ENCODE results near the gene SEPTIN10.

The SEPTIN10 gene

DNA sequence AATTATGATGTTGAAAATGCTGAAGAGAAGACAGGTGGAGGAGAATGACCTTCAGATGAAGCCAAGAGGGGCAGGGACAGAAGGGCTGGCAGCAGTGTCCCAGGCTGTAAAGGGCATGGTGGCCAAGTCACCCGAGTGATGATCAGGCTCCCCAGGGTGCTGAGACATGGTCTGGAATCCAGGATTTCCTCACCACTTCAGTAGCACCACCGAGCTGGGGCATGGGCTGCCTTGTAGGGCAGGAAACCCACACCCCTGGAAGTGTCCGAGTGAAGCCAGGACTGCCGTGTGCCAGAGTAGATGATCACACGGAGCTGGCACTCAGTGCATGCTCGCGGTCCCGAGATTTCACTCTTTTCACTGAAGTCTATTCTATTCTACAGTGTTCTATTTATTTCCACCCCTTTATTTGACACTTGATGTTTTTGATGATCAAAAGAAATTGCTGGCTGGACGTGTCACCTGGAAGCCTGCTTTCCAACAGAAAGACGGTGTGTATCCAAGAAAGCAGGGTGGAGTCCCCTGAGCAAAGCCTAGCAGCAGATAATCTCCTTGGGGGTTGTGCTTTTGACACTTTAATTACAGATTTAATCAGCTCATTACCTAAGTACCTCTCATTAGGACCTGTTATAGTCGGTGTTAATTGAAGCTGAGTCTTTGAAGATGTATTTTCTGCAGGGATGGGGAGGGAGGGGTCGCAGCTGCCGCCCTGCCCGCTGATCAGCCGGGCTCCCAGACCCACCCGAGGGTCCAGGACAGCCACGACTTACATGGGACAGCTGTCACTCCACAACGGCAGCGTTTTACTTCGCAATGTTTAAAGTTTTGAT lies 92.3 kb downstream of the SEPTIN10 start:
- no peak for DNase-seq

DNA sequence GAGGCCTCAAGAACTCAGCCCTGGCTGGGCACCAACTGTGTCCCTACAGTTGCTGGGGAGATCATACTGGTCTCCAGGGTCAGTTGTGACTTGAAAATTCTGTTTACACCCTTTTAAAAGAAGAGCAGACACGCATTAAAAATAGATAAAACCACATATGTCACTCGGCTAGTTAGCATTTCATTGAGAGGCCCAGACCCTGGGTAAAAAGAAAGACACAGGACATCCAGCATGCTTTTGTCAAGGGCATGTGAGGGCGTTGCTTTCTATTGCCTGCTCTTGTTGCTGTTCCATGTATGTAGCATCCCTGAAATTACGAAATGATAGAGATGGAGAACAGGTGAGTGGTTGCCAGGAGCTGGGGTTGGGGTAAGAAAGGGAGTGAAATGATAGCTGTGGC lies 94.3 kb downstream of the SEPTIN10 start:
- DNase-seq: no peak

DNA sequence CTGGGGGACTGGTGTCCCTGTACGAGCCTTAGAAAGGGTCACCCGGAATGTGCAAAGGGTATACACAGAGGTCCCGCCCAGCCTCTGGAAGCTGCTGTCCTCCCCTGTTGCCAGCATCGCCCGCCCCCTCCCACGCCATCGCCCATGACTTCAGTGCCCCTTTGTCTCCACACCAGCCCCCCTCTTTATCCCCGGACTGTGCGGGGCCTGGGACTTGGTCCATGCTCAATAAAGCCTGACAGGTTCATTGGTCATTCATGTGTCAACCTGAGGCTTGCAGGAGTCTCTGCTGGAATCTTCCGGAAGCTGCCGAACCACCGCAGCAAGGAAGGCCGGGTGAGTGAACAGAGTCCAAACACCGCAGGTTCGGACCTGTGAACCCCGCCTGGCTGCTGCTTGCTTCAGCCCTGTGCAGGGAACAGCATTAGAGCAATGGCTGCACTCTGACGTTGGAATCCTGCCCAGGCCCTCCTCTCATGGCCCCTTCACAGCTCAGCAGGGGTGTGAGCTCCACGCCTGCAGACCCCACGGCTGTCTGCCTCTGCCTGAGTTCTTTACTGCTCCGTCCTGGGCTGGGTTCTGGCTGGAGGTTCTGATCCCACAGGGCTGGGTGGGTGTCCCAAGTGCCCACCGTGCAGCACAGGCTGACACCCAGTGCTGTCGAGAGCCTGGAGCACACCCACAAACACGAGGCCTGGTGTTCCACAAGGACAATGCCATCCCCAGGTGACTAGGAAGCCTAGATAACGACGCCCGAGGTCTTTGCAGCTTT lies 96.5 kb downstream of the SEPTIN10 start:
- DNase-seq: no peak

DNA sequence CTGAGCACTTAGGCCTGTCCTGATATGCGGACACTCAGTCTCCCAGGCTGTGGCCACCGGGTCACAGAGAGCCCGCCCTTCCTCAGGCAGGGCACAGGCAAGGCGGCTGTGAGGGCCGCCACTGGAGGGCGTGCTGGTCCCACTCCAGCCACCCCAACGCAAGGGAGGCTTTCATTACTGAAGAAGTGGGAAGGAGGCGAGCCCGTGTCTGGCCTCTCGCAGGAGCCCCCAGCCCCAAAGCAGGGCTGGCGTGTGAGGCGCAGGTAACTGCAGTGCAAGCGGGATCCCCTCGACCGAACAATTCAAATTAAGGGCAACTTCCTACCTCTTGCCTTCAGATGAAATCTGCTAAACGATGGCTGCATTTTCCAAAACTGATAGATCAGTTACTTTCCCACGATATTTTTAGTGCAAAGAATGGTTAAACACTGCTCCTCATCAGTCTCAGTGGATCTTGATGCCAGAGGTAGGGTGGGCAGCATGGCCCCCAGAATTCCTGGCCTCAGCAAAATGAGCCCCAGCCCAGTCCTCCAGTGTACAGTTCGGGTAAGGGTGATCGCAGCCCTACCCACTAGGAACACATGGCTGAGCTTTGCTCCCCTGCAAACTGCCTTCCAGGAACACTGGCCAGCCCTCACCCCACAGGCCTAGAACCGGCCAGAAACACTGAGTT lies 97.2 kb downstream of the SEPTIN10 start:
- DNase-seq: no peak

DNA sequence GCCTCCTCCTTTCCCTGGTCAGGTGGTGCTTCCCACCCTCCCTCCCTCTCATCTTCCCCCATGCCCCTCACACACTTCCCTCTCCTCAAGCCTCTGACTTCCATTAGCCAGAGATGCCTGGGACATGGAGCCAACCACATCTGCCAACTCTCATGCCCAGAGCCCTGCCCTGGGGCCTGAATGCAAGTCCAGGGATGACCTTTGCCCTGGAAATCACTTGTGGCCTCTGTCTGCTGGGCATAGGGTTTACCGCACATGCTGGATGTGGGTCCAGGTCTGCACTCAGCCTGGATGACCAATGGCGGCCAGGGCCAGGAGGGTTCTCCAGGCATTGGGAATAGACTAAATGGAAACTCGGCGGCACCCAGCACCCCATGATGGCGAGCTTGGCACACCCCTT lies 98.9 kb downstream of the SEPTIN10 start:
- no peak for DNase-seq

DNA sequence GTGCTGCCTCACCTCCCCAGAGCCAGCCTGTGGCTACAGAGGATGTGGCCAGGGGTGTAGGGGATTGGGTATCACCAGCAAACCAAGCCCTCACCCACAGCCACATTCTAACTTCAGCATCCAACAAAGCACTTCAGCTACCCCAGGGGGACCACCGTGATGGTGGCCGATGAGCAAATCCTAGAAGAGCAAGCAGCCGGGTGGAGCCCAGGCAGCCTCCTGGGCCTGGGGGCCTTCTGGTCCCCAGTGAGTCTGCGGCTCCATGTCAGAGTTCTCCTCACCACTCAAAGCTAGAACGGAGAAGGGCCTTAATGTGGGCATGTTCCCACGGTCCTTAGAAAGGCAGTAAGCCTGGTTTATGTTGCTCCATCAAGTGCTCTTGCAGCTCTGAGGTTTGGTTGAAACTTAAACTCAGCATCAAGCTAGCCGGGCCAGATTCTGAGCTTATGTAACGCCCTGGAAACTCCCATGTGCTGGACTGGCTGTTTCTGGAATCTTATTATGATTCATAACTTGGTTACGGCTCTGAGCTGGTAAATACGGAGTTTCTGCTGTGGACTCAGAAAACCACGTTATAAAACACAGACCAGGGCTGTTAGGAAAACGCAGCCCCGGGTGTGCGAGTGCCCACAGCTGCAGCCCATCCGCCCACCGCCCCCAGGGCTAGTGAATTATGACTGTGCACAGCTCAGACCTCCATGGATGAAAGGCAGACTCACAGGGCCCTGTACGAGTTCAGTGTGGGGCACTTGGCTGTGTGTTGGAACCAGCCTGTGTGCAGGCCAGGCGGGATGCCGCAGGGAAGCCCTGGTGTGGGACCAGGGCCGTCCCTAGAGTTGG lies 99.8 kb downstream of the SEPTIN10 start:
- DNase-seq: no peak

DNA sequence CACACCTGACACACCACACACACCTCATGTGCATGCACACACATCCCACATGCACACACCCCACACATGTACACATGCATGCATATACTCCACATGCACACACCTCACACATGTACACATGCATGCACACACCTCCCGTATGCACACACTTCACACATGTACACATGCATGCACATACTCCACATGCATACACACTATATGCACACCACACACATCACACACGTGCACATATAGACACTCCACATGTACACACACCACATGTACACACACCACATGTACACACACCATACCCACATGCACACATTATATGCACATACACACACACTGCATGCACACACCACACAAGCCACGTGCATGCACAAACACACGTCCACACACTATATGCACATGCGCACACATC lies 100.5 kb downstream of the SEPTIN10 start:
- no peak for DNase-seq

DNA sequence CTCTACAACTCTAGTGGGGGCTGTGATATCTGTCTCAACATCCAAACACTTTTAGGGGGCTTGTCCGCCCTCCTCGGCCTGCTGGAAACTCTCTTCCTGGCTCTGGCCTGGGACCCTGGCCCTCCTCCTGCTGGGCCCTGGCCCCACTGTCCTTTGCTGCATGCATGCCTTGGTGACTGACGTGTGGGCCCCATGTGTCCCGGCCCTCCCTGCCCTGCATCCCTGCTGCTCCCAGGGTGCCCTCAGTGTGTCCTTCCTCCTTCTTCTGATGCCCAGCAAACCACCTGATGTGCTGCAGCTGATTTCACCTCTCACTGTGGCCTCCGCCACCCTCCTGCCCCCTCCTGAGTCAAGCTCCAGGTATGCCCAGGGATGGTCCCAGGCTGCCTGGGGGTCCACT lies 101.7 kb downstream of the SEPTIN10 start:
- DNase-seq: no peak

DNA sequence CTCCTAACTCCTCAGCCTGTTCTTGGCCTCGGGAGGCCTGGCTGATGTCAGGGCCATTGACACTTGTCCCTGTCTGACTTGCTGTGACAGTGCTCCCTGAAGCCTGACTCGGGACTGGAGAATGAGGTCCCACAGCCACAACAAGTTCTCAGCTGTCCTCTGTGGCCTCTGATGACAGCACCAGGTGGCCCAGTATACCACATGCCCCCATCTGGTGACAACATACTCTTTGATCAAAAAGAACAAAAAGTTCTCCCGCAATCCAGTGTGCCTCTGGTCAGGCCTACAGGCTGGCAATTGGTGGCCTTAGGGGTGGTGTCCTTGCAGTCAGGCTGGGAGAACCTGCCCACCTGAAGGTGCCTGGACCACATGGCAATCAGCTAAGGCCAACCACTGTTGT lies 102.6 kb downstream of the SEPTIN10 start:
- no peak for DNase-seq

DNA sequence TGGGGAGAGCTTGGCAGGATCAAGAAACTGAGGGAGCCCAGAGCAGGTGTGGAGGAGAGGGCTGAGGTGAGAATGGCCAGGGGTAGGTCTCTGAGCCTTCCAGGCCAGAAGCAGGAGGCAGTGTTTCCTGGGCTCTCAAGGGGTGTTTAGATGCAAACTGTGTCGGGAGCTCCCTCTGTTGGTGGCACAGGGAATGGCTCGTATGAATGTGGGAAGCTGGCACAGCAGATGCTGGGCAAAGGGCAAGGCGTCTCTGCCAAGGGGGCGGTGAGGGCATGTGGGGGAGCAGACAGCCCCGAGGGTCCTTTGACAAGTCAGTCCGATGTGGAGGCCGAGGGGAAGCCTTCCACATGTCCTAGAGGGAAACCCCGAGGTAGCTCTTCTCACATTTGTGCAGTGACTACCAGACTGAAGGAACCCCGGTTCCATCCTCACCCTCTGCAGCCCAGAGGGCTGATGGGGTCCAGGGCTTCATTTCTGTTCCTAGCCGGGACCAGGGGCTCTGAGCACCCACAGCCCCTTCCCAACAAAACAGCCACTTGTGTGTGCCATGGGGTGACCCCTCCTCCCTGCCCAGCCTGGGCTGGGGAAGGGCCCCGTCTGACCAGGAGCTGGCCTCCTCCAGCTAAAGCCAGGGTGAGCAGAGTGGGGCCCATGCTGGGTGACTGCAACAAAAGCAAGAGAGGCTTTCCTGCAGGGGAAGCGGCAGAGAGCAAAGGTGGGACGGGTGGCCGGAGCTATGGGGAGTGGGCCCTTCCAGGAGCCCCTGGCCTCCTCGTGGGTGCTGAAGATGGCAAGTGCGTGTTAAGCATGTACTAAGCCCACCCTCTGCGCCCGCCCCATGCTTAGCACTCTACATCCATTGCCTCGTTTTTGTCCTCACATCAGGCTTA lies 103.4 kb downstream of the SEPTIN10 start:
- peak; percentile 78 for DNase-seq

DNA sequence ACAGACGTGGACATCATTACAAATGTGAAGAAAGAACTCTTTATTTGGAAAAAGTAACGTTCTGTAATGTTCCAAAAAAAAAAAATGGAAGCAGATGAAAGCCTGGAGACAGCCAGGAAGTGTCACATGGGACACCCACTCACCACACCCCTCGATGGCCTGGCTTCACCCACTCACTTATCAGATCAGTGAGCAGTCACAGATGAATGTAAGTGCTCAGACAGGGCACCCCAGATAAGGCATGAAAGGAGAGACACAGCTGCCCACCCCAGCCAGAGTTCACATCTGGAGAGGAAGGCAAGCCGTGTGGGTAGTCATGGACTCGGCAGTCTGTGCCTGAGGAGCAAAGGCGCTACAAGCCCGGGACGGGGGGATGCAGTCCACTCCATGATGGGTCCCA lies 105.2 kb downstream of the SEPTIN10 start:
- DNase-seq: no peak

DNA sequence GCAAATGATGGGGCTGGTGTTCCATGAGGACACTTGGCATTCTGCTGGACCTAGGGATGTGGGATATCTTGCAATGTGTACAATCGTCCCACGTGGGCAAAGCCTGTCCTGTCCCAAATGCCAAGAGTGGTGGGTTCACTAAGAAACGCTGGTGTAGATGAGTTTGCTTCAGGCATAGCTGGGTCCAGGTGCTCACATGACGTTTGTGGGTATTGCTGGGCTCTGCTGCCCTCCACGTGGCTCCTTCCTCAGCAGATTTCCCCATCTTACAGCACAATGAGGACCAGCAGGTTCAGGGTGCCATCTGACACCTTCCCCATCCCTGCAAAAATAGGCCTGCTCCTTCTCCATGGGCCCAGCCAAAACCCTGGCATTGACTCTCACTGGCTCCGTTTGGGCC lies 105.9 kb downstream of the SEPTIN10 start:
- DNase-seq: no peak

DNA sequence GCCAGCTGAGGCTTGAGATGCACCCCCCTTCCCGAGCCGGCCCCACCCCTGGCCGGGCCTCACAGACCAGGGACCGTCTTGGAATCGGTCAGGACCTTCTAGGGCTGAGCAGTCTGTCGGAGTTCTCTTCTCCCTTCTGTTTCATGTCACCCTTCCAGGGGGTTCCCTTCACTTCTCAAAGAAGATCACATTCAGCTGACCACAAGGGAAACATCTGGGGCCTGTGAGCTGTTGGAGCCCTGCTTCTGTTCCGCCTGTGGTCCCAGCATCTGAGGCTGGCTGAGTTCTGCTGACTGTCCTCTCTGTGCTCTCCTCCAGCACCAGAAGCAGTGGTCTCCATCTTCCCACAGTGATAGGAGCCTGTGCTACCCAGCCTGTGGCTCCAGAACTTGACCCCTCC lies 106.5 kb downstream of the SEPTIN10 start:
- no peak for DNase-seq

DNA sequence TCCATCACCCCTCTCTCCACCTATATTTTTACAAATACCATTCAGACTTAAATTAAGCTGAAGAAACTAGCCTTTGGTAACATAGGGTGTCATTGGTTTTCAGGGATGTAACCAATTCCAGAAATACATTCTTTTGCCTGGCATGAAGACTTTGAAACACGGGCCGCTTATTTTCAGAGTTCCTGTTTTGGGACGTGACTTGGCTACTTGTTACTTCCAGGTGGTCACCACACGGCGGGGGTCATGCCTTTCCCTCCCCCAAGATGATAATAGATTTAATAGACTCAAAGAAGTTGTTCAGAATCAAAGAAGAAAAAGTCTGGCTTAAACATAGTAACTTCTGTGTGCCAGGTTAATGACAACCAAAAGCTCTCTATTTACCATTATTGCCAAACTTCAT lies 110.6 kb downstream of the SEPTIN10 start:
- DNase-seq: no peak

DNA sequence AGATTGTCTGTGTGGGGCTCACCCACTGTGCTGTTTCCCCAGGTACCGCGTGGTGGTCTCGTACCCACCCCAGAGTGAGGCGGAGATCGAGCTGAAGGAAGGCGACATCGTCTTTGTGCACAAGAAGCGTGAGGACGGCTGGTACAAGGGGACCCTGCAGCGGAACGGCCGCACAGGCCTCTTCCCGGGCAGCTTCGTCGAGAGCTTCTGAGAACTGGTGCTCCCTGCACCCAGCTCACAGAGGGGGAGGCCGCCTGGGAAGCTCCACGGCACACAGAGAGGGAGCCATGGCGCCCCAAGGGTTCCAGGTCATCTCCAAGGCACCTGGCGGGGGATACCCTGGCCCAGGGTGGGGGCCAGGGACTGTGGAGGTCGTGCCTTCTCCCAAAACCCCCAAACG lies 112.3 kb downstream of the SEPTIN10 start:
- no peak for DNase-seq

DNA sequence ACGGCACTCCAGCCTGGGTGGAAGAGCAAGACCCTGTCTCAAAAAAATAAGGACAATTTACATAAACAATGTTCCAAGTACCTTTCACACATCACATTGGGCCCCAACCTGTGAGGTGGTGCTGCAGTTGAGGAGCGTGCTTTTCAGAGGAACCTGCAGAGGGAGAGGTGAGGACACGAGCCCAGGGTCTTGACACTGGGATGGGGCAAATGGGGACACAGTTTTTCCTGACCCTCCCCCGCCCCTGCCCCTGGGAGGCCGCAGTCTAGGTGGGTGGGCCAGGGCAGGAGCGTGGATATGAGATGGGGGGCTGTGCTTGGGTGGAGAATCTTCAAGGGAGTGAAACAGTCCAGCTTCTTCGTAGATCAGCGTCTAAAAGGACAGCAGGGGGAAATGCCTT lies 112.9 kb downstream of the SEPTIN10 start:
- DNase-seq: no peak

DNA sequence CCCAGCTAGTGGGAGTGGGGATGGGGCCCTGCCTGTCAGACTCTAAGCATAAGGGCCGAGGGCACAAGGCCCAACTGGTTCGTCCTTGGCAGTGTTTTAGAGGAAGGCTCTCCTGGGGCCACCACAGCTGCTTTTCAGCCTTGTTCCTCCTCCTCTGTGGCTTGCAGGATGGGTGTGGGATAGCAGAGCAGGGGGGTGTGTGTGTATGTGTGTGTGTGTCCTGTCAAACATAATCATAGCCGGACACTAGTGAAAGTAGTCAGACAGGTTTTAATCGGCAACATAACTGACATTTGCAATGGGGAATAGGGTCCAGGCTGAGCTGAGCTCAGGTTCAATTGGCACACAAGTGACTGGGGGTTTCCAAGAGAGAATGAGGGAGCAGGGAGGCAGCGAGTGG lies 114.2 kb downstream of the SEPTIN10 start:
- no peak for DNase-seq

DNA sequence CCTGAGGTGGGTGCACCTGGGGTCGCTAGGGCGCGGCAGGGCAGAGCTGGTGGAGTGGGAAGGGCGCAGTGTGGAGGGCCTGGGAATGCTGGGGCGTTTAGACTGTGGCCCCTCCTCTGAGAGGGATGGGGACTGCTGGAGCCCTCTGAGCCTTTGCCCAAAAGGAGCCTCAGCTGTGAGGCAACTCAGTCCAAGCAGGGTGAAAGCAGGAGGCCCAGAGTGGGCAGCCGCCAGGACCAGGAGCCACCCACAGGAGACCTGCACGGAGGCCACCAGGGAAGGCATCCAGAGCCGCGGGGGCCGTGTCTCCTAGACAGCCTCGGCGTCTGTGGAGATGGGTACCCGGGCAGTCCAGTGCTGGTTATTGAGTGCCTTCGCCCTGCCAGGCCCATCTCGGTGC lies 114.9 kb downstream of the SEPTIN10 start:
- no peak for DNase-seq

DNA sequence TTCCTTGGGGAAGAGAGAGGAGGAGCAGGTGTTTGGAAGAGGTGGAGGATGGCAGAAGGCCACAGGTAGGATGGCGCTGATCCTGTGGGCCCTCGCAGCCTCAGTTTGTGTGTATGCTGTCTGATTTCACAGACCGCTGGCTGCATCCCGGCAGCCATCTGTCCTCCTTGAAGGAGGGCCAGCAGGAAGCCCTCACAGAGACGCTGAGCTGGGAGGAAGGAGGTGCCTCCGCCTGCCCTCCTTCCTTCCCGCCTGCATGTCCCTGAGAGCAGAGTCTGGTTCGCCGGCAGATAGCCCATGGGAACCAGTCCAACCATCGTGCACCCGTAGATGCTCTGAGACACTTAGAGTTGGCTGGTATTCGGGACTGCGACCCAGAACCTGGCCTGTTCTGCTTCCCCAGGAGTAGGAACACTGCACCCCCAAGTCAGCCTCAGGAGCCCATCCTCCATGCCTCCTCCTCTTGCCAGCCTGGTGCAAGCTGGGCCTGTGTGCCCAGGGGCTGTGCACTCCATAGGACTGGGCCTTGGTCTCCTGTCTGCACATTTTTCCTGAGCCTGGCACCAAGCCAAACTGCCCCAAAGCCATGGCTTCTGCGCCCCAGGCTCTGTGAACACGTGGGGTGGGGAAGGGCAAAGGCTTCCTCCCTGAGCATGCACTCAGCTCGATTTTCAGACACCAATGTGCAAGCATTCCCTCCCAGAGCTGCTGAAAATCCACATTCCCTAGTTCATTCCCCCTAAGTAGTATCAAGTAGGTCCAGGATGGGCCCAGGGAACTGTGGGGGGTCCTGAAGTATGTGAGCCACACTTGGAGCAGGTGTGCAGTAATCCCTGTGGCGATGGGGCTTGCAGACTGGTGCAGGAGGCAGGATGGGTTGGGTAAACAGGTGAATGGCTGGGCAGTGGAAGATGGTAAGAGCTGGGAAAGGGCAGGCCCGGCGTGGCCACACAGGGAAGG lies 115.6 kb downstream of the SEPTIN10 start:
- DNase-seq: no peak

DNA sequence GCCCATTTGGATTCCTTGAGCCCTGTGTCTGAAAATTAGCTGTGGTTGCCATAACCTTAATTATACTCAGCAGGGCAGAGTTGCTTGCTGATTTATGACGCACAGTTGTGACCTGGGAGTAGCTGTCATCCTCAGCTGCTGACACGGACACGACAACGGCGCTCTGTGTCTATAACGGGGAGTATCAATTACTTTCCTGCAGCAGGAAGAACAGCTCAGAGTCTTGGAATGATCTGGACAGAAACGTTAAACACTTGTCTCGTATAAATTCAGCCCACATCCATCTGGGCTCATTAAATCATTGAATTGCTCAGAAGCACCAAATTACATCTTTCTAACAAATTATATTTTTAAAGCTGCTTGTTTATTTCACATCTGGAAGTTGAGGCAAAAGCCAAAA lies 116.3 kb downstream of the SEPTIN10 start:
- DNase-seq: no peak

DNA sequence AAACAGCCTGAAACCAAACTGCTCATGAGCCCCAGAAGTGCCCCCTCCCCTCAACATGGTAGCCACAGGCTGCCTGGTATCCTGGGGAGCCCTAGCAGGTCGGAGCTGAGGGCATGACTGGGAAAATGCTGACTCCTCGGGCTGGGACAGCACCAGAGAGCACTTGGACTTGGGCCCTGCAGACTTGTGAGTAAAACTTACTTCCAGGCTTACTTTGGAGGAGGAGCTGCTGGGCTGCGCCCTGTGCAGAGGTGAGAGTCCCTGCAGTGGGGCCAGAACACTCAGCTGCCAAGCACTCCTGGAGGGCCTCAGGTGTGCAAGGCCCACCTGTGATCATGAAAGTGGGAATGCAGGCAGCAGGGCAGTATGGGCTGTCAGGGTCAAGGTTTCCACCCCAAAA lies 119.4 kb downstream of the SEPTIN10 start:
- no peak for DNase-seq
